H1 (cell line): ENCODE results near the gene ATP5PB.

Source experiments
- JUND ChIP-seq: IDR thresholded peaks from 2 replicates; pipeline ENCODE4 v1.6.1; 2011; ENCODE audit warnings: mild to moderate bottlenecking, improper control_type of control experiment, low read length
- POLR2AphosphoS5 ChIP-seq: IDR thresholded peaks from 2 replicates; pipeline ENCODE4 v1.6.1; 2011; ENCODE audit warnings: low read depth, low read length
- TF ChIP-seq, protein P1 (sequence below), 3 experiments: IDR thresholded peaks; 1 replicate in 2 of 3; 2 replicates in 1 of 3; pipeline versions ENCODE4 v1.5.1 to v1.6.1; 2011; ENCODE audit warnings: low read length in 3 of 3, mild to moderate bottlenecking in 3 of 3, inconsistent platforms in 2 of 3, low read depth in 1 of 3, moderate library complexity in 1 of 3; ENCODE audit not compliant: insufficient read depth in 1 of 3; ENCODE audit errors: control extremely low read depth in 1 of 3
- TF ChIP-seq, protein P2 (sequence below): IDR thresholded peaks from 2 replicates; pipeline ENCODE4 v1.6.1; 2012; ENCODE audit warnings: inconsistent platforms
- TF ChIP-seq, protein P3 (sequence below): fragments of 300-600 bp; sonication (generic); IDR thresholded peaks from 2 replicates; pipeline ENCODE4 v1.7.1; 2012; ENCODE audit warnings: low read length, moderate library complexity, mild to moderate bottlenecking, inconsistent platforms; ENCODE audit not compliant: insufficient replicate concordance

DNA sequence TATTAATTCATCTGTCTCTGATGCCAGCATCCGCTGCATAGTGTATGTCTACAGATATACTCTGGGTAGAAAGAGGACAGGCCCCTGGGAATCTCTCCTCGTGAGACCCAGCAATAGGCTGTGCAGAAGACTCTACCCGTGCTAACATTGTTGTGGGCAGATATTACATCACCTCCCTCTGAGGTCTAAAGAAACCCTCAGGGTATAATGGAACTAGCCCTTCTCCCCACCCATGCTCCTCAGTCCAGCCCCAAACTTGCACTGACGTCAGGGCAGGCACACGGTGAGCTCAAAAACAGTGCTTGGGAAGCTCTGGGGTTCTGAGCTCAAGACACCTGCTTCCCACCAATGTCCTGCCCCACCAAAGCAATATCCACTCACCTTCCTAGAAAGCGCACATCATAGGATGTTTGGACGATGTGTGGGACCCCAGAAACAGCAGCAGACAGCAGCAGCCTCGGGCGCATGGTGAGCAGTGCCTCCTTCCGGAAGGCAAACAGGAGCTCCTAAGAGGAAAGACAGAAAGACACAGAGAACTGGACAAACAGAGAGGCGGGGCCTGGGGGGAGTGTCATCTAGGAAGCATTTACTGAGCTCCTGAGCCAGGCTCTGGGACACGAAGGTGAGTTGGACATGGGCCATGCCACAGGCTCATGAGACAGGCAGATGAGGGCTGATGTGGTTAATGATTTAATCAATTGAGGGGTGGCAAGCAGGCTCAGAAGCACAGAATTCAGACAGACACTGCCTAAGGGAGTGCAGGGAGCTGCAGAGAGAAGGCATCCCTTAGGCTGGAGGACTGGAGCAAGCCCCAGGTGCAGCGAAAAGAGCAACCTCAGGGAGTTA is 26.5 kb upstream of the ATP5PB start:
- no peak for TF ChIP-seq POLR2AphosphoS5
- TF ChIP-seq, protein P1, sequence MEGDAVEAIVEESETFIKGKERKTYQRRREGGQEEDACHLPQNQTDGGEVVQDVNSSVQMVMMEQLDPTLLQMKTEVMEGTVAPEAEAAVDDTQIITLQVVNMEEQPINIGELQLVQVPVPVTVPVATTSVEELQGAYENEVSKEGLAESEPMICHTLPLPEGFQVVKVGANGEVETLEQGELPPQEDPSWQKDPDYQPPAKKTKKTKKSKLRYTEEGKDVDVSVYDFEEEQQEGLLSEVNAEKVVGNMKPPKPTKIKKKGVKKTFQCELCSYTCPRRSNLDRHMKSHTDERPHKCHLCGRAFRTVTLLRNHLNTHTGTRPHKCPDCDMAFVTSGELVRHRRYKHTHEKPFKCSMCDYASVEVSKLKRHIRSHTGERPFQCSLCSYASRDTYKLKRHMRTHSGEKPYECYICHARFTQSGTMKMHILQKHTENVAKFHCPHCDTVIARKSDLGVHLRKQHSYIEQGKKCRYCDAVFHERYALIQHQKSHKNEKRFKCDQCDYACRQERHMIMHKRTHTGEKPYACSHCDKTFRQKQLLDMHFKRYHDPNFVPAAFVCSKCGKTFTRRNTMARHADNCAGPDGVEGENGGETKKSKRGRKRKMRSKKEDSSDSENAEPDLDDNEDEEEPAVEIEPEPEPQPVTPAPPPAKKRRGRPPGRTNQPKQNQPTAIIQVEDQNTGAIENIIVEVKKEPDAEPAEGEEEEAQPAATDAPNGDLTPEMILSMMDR (IDR thresholded peaks at IDR 0.05; ENCODE audit: control extremely low read depth in 1 of 3, insufficient read depth in 1 of 3, low read depth in 1 of 3, low read length in 3 of 3), result no peak
- TF ChIP-seq JUND, result no peak
- TF ChIP-seq, protein P2, sequence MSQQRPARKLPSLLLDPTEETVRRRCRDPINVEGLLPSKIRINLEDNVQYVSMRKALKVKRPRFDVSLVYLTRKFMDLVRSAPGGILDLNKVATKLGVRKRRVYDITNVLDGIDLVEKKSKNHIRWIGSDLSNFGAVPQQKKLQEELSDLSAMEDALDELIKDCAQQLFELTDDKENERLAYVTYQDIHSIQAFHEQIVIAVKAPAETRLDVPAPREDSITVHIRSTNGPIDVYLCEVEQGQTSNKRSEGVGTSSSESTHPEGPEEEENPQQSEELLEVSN, result no peak
- TF ChIP-seq, protein P3, sequence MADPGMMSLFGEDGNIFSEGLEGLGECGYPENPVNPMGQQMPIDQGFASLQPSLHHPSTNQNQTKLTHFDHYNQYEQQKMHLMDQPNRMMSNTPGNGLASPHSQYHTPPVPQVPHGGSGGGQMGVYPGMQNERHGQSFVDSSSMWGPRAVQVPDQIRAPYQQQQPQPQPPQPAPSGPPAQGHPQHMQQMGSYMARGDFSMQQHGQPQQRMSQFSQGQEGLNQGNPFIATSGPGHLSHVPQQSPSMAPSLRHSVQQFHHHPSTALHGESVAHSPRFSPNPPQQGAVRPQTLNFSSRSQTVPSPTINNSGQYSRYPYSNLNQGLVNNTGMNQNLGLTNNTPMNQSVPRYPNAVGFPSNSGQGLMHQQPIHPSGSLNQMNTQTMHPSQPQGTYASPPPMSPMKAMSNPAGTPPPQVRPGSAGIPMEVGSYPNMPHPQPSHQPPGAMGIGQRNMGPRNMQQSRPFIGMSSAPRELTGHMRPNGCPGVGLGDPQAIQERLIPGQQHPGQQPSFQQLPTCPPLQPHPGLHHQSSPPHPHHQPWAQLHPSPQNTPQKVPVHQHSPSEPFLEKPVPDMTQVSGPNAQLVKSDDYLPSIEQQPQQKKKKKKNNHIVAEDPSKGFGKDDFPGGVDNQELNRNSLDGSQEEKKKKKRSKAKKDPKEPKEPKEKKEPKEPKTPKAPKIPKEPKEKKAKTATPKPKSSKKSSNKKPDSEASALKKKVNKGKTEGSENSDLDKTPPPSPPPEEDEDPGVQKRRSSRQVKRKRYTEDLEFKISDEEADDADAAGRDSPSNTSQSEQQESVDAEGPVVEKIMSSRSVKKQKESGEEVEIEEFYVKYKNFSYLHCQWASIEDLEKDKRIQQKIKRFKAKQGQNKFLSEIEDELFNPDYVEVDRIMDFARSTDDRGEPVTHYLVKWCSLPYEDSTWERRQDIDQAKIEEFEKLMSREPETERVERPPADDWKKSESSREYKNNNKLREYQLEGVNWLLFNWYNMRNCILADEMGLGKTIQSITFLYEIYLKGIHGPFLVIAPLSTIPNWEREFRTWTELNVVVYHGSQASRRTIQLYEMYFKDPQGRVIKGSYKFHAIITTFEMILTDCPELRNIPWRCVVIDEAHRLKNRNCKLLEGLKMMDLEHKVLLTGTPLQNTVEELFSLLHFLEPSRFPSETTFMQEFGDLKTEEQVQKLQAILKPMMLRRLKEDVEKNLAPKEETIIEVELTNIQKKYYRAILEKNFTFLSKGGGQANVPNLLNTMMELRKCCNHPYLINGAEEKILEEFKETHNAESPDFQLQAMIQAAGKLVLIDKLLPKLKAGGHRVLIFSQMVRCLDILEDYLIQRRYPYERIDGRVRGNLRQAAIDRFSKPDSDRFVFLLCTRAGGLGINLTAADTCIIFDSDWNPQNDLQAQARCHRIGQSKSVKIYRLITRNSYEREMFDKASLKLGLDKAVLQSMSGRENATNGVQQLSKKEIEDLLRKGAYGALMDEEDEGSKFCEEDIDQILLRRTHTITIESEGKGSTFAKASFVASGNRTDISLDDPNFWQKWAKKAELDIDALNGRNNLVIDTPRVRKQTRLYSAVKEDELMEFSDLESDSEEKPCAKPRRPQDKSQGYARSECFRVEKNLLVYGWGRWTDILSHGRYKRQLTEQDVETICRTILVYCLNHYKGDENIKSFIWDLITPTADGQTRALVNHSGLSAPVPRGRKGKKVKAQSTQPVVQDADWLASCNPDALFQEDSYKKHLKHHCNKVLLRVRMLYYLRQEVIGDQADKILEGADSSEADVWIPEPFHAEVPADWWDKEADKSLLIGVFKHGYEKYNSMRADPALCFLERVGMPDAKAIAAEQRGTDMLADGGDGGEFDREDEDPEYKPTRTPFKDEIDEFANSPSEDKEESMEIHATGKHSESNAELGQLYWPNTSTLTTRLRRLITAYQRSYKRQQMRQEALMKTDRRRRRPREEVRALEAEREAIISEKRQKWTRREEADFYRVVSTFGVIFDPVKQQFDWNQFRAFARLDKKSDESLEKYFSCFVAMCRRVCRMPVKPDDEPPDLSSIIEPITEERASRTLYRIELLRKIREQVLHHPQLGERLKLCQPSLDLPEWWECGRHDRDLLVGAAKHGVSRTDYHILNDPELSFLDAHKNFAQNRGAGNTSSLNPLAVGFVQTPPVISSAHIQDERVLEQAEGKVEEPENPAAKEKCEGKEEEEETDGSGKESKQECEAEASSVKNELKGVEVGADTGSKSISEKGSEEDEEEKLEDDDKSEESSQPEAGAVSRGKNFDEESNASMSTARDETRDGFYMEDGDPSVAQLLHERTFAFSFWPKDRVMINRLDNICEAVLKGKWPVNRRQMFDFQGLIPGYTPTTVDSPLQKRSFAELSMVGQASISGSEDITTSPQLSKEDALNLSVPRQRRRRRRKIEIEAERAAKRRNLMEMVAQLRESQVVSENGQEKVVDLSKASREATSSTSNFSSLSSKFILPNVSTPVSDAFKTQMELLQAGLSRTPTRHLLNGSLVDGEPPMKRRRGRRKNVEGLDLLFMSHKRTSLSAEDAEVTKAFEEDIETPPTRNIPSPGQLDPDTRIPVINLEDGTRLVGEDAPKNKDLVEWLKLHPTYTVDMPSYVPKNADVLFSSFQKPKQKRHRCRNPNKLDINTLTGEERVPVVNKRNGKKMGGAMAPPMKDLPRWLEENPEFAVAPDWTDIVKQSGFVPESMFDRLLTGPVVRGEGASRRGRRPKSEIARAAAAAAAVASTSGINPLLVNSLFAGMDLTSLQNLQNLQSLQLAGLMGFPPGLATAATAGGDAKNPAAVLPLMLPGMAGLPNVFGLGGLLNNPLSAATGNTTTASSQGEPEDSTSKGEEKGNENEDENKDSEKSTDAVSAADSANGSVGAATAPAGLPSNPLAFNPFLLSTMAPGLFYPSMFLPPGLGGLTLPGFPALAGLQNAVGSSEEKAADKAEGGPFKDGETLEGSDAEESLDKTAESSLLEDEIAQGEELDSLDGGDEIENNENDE, result no peak
